A204.1 (cell line): ENCODE measurements around the gene MAST1.
"Not testable (repeated sequence)": the region's sequence is repeated elsewhere in the genome, so short reads cannot be mapped to it uniquely, and the experiment has no call there.

ENCODE experiments used
- FAIRE-seq: peaks from 2 replicates; lab custom pipeline; 2012; peaks lifted over from hg19 to GRCh38; lab: Jason Lieb, UNC

MAST1 gene

DNA sequence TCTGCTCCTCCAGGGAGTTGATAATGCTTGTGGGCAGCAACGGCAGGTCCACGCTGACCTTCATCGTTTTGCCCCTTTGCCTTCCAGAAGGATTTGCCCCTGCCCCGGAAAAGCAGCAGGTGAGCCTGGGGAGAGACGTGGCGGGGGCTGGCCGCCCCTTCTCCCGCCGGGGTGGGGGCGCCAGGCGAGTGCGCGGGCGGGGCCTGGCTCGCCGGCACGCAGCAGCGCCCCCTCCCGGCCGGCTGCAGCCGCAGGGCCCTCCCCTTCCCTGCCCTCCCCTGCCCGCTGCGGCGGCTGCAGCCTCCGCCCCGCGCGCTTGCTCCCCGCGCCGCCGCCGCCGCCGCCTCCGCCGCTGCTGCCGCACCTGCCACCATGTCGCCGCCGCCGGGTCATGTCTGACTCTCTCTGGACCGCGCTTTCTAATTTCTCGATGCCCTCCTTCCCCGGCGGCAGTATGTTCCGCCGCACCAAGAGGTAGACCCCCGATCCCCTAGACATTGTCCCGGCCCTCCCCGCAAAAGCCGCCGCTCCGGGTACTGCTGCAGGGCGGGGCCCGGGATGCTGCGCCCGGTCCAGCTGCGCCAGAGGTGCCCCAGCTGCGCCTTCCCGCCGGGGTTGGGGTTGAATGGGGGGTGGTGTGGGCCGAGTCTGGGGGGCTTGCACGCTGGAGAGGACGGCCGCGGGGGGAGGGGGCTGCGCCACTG is at the start of gene MAST1:
Gene MAST1, plus strand, starts transcription at position 334 of the 704 bp plus-strand sequence. Its CDS starts 58 bp downstream, at position 392.
- FAIRE-seq = no peak

DNA sequence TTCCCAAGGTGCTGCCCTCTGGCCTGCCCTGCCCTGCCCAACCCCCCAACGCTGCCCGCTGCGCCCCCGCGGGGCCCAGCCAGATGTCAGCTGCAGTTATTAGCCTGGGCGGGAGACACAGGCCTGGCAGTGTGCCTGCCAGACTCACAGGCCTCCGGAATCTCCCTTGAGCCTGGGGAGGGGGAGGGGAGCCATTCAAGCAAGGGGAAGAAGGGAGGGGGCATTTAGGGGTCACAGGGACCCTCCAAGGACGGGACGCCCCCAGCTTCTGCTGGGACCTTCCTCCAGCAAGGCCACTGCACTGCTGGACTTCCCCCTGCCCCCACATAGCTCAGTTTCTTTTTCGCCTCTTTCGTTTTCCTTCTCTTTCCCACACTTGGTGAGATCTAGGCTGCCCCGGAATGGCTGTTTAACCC is 49.6 kb upstream of the MAST1 start:
- no peak for FAIRE-seq

DNA sequence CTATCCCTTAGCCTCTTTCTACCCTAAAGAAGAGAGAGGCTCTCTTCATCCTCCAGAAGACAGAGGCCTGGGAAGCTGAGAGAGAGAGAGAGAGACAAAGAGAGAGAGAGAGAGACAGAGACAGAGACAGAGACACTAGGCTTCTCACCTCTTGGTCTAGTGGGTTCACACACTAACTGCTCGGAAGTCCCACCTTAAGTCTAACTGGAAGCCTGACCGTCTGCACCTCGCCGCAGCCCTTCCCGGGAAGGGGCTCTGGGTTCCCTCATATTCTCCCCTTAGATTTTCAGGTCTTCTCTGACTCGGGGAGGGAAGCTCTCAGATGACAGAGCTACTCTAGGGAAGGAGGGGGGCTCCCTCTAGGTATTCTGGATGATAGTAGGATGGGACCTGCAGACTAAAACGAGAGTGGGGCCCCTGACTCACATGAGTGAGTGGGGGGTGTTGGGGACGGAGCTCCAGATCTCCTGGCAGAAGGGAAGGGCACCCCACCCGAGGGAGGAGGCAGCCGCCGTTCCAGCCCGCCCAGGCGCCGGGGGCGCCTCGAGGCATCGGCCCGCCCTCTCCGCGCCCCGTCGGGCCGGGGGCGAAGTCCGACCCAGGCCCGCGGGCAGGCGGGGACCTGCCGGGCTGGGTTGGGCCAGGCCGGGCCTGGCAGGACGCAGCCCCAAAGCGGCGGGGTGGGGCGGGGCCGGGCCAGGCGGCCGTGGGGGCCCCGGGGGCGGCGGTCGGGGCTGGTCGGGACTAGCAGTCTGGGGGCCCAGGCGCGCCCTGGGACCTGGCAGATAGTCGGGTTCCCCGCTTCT is 49.0 kb upstream of the MAST1 start:
- no peak for FAIRE-seq

DNA sequence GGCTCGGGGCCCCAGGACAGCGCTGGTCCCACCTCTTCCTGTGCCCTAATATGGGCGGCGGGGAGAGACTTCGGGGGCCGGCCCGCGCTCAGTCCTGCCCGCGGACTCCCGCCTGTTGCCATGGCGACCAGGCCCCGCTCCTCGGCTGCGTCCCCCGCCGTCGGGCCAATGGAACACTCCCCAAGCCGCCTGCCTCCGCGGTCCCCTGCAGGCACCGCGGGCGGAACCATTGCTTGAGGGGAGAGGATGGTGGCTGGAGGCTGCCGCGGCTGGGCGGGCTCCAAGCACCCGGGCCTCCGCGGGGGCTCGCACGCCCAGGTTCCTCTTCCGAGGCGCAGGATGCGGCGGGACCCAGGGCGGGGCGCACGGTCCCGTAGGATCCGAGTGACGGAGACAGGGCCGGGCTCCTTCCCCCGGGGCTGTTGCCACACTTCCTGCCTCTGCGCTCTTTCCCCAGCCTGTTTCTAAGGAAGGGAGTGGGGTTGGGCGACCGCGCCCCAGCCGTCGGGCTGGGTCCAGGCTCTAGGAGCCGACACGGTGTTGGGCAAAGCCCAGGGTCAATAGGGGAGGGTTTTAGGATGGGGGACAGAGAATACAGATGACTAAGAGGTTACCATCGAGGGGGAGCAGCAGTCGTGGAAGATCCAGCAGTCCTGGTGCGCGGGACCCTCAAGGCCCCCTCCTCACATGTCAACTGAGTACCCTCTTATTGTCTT is 48.3 kb upstream of the MAST1 start:
- FAIRE-seq = no peak

- FAIRE-seq = no peak
Observed at GRCh38 chr19:12790628-12791344, 47.5 kb upstream of the MAST1 start.

DNA sequence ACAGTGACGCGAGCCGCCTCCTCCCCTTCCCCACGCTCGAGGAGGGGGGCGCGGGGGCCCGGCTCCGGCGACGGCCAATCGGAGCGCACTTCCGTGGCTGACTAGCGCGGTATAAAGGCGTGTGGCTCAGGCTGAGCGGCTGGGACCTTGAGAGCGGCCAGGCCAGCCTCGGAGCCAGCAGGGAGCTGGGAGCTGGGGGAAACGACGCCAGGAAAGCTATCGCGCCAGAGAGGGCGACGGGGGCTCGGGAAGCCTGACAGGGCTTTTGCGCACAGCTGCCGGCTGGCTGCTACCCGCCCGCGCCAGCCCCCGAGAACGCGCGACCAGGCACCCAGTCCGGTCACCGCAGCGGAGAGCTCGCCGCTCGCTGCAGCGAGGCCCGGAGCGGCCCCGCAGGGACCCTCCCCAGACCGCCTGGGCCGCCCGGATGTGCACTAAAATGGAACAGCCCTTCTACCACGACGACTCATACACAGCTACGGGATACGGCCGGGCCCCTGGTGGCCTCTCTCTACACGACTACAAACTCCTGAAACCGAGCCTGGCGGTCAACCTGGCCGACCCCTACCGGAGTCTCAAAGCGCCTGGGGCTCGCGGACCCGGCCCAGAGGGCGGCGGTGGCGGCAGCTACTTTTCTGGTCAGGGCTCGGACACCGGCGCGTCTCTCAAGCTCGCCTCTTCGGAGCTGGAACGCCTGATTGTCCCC is 46.8 kb upstream of the MAST1 start, which contains the start of gene JUNB:
Gene JUNB, plus strand, starts transcription at position 142 of the 706 bp plus-strand sequence. Its CDS starts 286 bp downstream, at position 428.
- no peak for FAIRE-seq

GRCh38 chr19:12792051-12792852 is 46.1 kb upstream of the MAST1 start:
- FAIRE-seq = no peak

- no peak for FAIRE-seq
Observed at GRCh38 chr19:12792853-12793289, 45.4 kb upstream of the MAST1 start.

DNA sequence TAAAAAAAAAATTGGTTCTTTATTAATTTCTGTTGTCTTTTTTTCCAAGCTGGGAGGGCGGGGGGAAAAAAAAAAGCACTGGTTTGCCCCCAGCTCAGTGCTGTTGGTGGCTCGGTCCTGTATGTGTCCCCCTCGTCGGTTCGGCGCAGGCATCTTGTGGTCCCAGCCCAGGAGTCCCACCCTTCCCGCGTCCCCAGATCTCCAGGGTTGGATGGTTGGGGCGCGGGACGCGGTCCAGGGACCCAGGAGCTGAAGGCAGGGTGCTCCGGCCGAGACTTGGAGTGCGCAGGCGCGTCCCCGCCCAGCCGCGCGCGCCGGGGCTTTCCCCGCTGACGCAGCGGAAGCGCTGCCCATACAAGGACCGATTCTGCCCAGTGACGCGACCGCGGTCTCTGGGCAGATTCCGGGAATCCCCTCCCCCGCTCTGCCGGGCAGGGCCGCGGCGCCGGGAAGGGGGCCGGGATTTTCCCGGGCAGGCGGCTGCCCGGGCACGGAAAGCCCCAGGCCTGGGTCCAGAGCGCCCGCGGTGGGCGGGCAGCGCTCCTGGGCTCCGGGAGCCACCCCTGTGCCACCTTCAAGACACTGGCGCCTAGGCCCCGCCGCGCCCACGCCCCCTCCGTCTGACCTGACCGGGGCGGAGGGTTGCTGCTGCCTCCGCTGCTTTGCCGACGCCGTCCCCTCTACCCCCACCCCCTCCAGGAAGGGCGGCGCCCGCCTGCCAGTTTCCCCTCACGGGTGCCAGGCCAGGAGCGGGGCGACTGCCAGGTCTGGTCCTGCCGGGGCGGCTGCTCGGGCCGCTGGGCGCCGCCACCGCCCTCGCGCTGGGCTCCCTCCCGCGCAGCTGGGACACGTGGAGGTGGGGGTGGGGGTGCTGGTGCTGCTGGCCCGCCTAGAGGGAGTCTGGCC is 44.8 kb upstream of the MAST1 start:
- no peak for FAIRE-seq

- FAIRE-seq = no peak
Observed at GRCh38 chr19:12794196-12794941, 43.9 kb upstream of the MAST1 start.

GRCh38 chr19:12794971-12795381 is 43.3 kb upstream of the MAST1 start:
- no peak for FAIRE-seq

DNA sequence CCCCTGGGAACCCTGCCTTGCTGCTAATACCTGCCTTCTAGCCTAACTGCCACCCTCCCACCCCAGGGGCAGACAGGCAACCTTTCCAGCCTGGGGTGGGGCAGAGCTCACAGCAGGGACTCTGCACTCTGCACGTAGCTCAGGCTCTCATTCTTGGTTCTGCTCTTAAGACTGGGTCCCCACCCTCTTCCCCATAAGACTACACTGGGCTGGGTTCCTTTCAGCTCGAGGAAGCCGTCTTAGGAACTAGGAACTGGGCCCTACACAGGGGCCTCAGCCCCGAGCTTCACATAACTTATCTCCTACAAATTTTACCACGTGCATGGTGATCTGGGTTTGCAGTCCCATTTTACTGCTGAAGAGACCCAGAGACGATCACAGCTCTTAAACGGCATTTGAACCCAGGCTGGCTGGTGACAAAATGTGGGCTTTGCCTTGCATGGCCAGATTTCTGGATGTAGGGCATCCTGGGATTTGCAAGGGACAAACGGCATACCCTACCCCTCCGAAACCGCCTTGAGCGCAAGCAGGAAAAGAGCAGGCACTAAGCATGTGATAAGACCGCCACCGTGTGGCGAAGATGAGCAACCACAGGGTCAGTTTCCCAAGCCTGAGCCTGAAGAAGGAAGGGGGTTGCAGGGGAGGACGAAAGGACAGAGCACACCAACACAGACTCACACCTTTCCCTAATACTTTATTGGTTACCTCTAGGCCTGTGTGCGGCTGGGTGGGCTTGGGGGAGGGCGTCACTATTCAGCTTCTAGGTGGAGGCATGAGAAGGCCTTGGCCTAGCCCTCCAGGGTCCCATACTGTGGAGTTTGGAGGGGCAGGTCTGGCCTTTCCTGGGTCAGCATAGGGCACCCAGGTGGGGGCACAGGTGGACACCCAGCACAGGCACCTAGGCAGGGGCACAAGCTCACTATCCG is 41.9 kb upstream of the MAST1 start:
- FAIRE-seq = no peak

DNA sequence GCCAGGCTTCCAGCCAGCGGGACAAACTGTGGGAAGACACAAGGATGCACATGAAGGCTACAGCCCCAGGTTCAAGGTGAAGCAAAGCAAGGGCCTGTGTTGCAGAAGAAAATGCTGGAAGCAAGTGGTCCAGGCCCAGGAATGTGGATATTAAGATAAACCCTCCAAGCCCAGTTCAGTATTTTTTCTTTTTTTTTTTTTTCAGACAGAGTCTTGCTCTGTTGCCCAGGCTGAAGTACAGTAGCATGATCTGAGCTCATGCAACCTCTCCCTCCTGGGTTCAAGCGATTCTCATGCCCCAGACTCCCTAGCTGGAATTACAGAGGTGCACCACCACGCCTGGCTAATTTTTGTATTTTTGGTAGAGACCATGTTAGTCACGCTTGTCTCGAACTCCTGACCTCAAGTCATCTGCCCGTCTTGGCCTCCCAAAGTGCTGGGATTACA is 41.2 kb upstream of the MAST1 start:
- no peak for FAIRE-seq

DNA sequence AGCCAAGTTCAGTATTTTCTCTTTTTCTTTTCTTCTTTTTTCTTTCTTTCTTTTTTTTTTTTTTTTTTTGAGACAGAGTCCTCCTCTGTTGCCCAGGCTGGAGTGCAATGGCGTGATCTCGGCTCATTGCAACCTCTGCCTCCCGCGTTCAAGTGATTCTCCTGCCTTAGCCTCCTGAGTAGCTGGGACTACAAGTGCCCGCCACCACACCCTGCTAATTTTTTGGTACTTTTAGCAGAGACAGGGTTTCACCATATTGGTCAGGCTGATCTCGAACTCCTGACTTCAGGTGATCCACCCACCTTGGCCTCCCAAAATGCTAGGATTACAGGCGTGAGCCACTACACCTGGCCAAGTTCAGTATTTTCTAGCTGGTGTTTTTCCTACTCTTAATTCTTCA is 40.7 kb upstream of the MAST1 start:
- FAIRE-seq = not testable (repeated sequence)

- no peak for FAIRE-seq
Observed at GRCh38 chr19:12799742-12800465, 38.4 kb upstream of the MAST1 start.

DNA sequence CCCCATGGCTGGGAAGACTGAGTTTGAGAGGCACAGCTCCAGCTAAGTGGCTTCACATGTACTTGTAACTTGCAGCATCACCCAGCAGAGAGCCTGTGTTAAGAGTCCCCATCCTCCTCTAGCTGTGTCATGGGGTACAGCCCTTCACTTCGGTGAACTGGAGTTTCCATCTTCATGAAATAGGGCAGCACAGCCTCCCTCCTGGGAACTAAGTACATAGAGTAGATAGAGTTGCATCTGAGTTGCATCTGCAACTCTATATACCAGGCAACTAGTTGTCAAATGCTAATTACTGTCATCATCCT is 37.9 kb upstream of the MAST1 start:
- FAIRE-seq = no peak

- no peak for FAIRE-seq
Observed at GRCh38 chr19:12800923-12801465, 37.3 kb upstream of the MAST1 start.
